Mammary epithelial cell (primary cell): ENCODE results near the gene GPC6.

Experiments used
- EZH2 ChIP-seq: IDR thresholded peaks from 2 replicates; pipeline ENCODE4 v1.6.1; 2012; ENCODE audit warnings: low read length, inconsistent platforms, borderline replicate concordance
- TF ChIP-seq, protein P1 (sequence below), 2 donors: IDR thresholded peaks in 1 of 2; conservative IDR thresholded peaks in 1 of 2; 2 replicates each; pipeline ENCODE4 v1.5.1; 2011 to 2012; ENCODE audit warnings: inconsistent platforms in 2 of 2, low read length in 2 of 2, mild to moderate bottlenecking in 2 of 2, control low read depth in 1 of 2, low read depth in 1 of 2; ENCODE audit not compliant: insufficient read depth in 1 of 2; ENCODE audit errors: extremely low read depth in 1 of 2

DNA sequence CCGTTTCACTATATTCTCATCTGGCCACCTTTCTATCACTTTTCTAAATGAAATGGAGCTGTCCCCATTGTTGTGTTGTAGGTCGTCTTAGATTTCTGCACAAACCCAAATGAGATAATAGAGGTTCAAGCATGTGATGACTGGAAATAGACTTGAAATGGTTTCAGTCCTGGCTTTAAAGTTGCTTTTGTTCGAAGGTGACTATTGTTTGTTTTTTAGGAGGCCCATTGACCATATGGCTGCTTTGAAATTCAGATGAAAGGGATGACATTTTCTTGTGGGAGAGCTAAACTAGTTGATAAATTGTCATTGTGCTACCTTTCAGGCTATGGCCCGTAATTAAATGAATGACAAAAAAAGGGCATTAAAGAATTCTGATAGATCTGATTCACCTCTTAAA, 583.7 kb downstream of the GPC6 start:
- TF ChIP-seq, protein P1, sequence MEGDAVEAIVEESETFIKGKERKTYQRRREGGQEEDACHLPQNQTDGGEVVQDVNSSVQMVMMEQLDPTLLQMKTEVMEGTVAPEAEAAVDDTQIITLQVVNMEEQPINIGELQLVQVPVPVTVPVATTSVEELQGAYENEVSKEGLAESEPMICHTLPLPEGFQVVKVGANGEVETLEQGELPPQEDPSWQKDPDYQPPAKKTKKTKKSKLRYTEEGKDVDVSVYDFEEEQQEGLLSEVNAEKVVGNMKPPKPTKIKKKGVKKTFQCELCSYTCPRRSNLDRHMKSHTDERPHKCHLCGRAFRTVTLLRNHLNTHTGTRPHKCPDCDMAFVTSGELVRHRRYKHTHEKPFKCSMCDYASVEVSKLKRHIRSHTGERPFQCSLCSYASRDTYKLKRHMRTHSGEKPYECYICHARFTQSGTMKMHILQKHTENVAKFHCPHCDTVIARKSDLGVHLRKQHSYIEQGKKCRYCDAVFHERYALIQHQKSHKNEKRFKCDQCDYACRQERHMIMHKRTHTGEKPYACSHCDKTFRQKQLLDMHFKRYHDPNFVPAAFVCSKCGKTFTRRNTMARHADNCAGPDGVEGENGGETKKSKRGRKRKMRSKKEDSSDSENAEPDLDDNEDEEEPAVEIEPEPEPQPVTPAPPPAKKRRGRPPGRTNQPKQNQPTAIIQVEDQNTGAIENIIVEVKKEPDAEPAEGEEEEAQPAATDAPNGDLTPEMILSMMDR (conservative IDR thresholded peaks at IDR 0.05 in 1 of 2, IDR thresholded peaks at IDR 0.05 in 1 of 2; ENCODE audit: extremely low read depth in 1 of 2, insufficient read depth in 1 of 2, low read depth in 1 of 2, low read length in 2 of 2), result no peak
- TF ChIP-seq EZH2, result no peak
